Muscle layer of colon (tissue), 2 donors: ENCODE measurements around the gene TMEM14B.
A peak's percentile ranks its signal among the peaks of the same experiment; 100 is the strongest.
"Not testable (repeated sequence)": the region's sequence is repeated elsewhere in the genome, so short reads cannot be mapped to it uniquely, and the experiment has no call there.

Experiments
- H3K27ac ChIP-seq: one replicate; pipeline ENCODE4 v1.7.0; 2013; ENCODE audit warnings: low read depth, mild to moderate bottlenecking, low read length, moderate library complexity
- H3K27me3 ChIP-seq, 2 donors: one replicate each; pipeline ENCODE4 v1.7.0; 2013; ENCODE audit warnings: low read length in 2 of 2, mild to moderate bottlenecking in 2 of 2; ENCODE audit not compliant: insufficient read depth in 2 of 2, control insufficient read depth in 1 of 2
- H3K36me3 ChIP-seq: one replicate; pipeline ENCODE4 v1.7.0; 2013; ENCODE audit warnings: mild to moderate bottlenecking, low read length; ENCODE audit not compliant: insufficient read depth
- H3K4me1 ChIP-seq: one replicate; pipeline ENCODE4 v1.7.0; 2013; ENCODE audit warnings: mild to moderate bottlenecking, low read length; ENCODE audit not compliant: insufficient read depth
- H3K4me3 ChIP-seq, 2 donors: one replicate each; pipeline ENCODE4 v1.7.0; 2013; ENCODE audit warnings: low read length in 2 of 2, low read depth in 1 of 2, mild to moderate bottlenecking in 1 of 2, moderate library complexity in 1 of 2
- H3K9ac ChIP-seq: one replicate; pipeline ENCODE4 v1.7.0; 2013; ENCODE audit warnings: low read length
- H3K9me3 ChIP-seq: one replicate; pipeline ENCODE4 v1.7.0; 2013; ENCODE audit warnings: mild to moderate bottlenecking, low read length
- donor health status: abdominal sarcoma.
- donor health status: Adenocarcinoma of cecum.

Gene TMEM14B

DNA sequence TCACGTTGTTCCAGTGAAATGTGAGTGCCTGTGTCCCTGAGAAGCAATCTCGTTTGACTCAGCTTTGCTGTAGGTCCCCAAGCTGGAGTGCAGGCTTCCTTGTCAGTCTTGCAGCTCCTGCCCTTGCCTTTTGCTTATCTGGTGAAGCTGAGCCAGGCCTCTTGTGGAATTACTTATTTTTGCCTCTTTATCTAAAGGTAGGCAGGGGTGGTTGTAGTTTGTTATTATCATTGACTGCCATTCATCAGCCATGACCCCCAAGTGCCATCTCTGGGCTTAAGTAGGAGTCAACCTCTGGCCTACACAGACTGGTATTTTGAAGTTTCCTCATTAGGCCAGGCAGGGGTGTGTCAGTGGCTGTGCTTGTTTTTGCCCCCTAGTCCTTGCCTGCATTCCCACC is 2.1 kb downstream of the TMEM14B start:
- H3K27me3 ChIP-seq, result no peaks in the 10 kb centered on the region
- H3K4me3 ChIP-seq, result no peak overlapping the region
- H3K9ac ChIP-seq, result peak overlapping the region; percentile 27
- peaks cover 26% of the 10 kb centered on the region for H3K4me1 ChIP-seq
- H3K9me3 ChIP-seq, result no peaks in the 10 kb centered on the region
- H3K27ac ChIP-seq, result no peak overlapping the region
- peaks cover 40% of the 10 kb centered on the region for H3K36me3 ChIP-seq

GRCh38 chr6:10750568-10750967 is 3.0 kb downstream of the TMEM14B start:
- H3K36me3 ChIP-seq, result peaks cover 41% of the 10 kb centered on the region
- not testable (repeated sequence) for H3K9ac ChIP-seq, H3K9me3 ChIP-seq, H3K27me3 ChIP-seq, H3K4me3 ChIP-seq, H3K27ac ChIP-seq
- peaks cover 26% of the 10 kb centered on the region for H3K4me1 ChIP-seq

DNA sequence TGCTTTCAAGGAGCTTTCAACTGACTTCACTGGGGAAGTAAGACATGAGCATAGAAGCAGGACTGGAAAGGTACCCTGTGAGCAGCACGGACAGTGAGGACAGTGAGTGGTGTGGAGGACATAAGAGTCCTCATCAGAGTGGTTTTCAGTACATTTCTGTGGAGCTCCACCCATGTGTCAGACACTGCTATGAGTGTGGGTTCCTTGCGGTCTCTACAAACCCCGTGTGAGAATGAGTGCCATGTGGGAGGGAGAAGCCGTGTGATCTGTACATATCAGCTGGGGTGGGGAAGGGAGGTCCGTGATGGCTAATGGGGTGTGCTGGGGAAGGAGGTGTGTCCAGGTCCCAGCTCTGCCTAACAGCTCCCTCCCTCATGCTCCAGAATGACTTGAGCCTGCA is 4.2 kb downstream of the TMEM14B start:
- H3K9ac ChIP-seq, H3K4me3 ChIP-seq, H3K9me3 ChIP-seq, H3K27ac ChIP-seq, H3K27me3 ChIP-seq: not testable (repeated sequence)
- Histone ChIP-seq H3K4me1 (peaks cover 24% of the 10 kb centered on the region), H3K36me3 (peaks cover 41% of the 10 kb centered on the region)

DNA sequence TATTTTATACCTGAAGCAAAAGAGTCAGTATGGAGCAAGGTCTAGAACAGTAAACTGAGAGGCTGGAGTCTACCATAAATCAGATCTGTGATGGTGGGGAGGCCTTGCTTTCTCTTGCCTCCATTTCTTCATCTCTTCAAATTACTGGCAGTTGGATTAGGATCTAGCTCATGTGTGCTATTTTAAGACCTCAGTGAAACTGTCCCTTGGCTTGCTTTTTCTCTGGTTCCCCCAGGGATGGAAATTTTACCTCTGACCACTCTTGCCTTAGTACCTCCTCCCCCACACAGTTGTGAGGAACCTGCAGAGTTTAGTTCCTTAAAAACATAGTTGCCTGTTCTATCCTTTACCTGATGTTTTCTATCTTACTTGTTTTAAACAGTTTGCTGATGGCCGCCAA is 8.5 kb downstream of the TMEM14B start:
- peaks cover 5% of the 10 kb centered on the region for H3K4me1 ChIP-seq
- H3K27me3 ChIP-seq, result no peaks in the 10 kb centered on the region
- no peak overlapping the region for H3K27ac ChIP-seq
- no peak overlapping the region for H3K9ac ChIP-seq
- no peaks in the 10 kb centered on the region for H3K9me3 ChIP-seq
- peaks cover 35% of the 10 kb centered on the region for H3K36me3 ChIP-seq
- no peak overlapping the region for H3K4me3 ChIP-seq

DNA sequence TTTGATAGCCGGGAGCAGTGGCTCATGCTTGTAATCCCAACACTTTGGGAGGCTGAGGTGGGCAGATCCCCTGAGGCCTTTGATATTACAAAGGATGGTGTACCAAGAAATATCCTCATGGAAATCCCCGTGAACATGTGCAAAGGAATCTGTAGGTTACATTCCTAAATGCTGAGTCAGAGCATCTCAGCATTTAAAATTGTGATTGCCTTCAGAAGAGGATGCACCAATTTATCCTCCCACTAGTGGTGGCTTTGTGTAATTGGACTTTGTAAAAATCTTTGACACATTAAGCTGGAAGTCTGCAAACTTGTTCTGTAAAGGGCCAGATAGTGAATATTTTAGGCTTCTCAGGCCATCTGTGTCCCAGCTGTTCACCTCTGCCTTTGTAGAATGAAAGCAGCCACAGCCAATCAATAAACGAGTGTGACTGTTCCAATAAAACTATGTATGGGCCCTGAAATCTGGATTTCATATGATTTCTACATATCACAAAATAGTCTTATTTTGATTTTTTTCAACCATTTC is 11.8 kb downstream of the TMEM14B start:
- Histone ChIP-seq H3K4me3 (no peak overlapping the region), H3K4me1 (peaks cover 5% of the 10 kb centered on the region), H3K27me3 (no peaks in the 10 kb centered on the region), H3K27ac (no peak overlapping the region), H3K36me3 (peaks cover 14% of the 10 kb centered on the region), H3K9me3 (no peaks in the 10 kb centered on the region), H3K9ac (no peak overlapping the region)

DNA sequence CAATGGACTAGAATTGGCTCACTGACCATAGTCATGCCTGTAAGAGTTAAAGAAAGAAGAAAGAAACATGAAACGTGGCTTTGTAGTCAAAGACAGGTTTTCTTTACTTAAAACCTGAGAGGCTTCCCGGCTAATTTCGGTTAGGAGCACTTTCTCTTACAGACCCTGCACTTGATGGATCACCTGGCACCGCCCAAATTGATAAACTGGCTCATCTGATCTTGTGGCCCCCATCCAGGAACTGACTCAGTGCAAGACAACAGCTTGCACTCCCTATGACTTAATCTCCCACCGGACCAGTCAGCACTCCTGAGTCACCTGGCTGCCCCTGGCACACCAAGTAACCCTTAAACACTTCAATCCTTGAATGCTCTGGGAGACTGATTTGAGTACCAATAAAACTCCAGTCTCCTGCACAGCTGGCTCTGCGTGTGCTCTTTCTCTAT is 12.3 kb downstream of the TMEM14B start:
- Histone ChIP-seq H3K9ac (no peak overlapping the region), H3K9me3 (no peaks in the 10 kb centered on the region), H3K4me3 (no peak overlapping the region), H3K27ac (no peak overlapping the region), H3K4me1 (peaks cover 5% of the 10 kb centered on the region), H3K27me3 (no peaks in the 10 kb centered on the region), H3K36me3 (peaks cover 10% of the 10 kb centered on the region)

DNA sequence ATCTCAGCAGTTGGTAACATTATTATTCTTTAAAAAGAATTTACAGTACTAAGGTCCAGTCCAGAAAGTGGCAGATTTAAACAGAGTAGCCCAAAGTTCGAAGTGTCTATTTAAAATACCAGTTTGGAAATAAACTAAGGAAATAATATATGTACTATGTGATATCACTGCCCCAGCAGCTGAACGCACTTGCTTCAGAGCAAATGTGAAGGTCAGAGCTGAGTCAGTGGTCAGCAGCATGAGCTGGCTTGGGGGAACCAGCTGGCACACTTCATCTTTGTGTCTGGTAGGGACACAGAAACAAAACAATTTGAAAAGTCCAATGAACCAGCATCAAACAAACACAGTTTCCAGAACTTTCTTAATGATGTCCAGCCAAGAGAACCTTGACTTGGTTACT is 15.4 kb downstream of the TMEM14B start:
- H3K36me3 ChIP-seq, result no peaks in the 10 kb centered on the region
- peaks cover 5% of the 10 kb centered on the region for H3K4me1 ChIP-seq
- H3K4me3 ChIP-seq, result no peak overlapping the region
- no peaks in the 10 kb centered on the region for H3K9me3 ChIP-seq
- H3K27ac ChIP-seq, result no peak overlapping the region
- H3K27me3 ChIP-seq, result no peaks in the 10 kb centered on the region
- H3K9ac ChIP-seq, result no peak overlapping the region

DNA sequence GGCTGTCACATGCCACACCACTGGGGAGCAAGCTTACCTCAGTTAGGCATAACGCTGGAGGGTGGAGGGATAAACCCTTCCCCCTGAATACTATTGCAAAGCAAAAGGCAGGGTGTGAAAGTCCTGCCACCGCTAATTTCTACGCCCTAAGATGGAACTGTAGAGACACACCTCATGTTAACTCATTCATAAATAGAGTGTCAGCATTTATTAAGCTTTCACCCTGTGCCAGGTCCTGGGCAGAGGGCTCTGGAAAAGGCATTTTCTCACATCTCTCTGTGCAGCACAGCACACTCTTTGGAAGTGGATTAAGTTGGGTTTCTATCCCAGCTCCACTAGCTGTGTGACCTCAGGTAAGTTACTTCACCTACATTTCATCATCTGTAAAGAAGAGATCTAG is 21.8 kb downstream of the TMEM14B start:
- H3K4me3 ChIP-seq, result no peak overlapping the region

GRCh38 chr6:10771371-10771894 is 23.8 kb downstream of the TMEM14B start:
- H3K27me3 ChIP-seq, result no peaks in the 10 kb centered on the region
- H3K36me3 ChIP-seq, result peaks cover 14% of the 10 kb centered on the region
- H3K9me3 ChIP-seq, result no peaks in the 10 kb centered on the region
- no peak overlapping the region for H3K4me3 ChIP-seq
- H3K9ac ChIP-seq, result no peak overlapping the region
- no peaks in the 10 kb centered on the region for H3K4me1 ChIP-seq
- H3K27ac ChIP-seq, result no peak overlapping the region

More for the DNA sequence above, 21.8 kb downstream of the TMEM14B start:
- no peaks in the 10 kb centered on the region for H3K9me3 ChIP-seq
- H3K36me3 ChIP-seq, result peaks cover 6% of the 10 kb centered on the region
- no peaks in the 10 kb centered on the region for H3K27me3 ChIP-seq
- no peak overlapping the region for H3K9ac ChIP-seq
- no peaks in the 10 kb centered on the region for H3K4me1 ChIP-seq
- no peak overlapping the region for H3K27ac ChIP-seq

- no peaks in the 10 kb centered on the region for H3K4me1 ChIP-seq
- H3K36me3 ChIP-seq, result peaks cover 19% of the 10 kb centered on the region
- H3K27ac ChIP-seq, result no peak overlapping the region
- H3K9me3 ChIP-seq, result no peaks in the 10 kb centered on the region
- no peaks in the 10 kb centered on the region for H3K27me3 ChIP-seq
- H3K4me3 ChIP-seq, result no peak overlapping the region
- H3K9ac ChIP-seq, result no peak overlapping the region
Measured at GRCh38 chr6:10778230-10778629, 30.6 kb downstream of the TMEM14B start.

GRCh38 chr6:10779076-10779475 is 31.5 kb downstream of the TMEM14B start:
- Histone ChIP-seq H3K27me3 (no peaks in the 10 kb centered on the region), H3K36me3 (peaks cover 21% of the 10 kb centered on the region), H3K9ac (no peak overlapping the region), H3K9me3 (no peaks in the 10 kb centered on the region), H3K4me3 (no peak overlapping the region), H3K27ac (no peak overlapping the region), H3K4me1 (no peaks in the 10 kb centered on the region)

DNA sequence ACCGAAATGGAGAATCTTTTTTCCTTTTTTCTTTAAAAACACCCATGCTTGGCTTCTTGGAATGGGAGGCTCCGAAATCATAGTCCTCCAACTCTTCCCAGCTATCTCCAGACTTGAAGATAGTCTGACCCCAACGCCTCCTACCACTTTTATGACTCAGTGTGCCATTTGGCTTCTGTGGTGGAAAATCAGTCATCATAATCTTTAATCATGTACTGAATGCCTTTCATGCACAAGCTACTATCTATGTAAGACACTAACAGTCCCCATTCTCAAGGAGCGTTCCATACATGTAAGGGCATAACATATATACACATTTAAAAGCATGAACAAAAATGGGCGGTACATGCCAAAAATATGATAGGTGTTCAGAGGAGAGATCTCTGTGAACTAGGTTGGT is 44.1 kb downstream of the TMEM14B start:
- Histone ChIP-seq H3K27ac (no peak overlapping the region), H3K27me3 (no peaks in the 10 kb centered on the region), H3K4me1 (no peaks in the 10 kb centered on the region), H3K9me3 (no peaks in the 10 kb centered on the region), H3K4me3 (no peak overlapping the region), H3K36me3 (no peaks in the 10 kb centered on the region), H3K9ac (no peak overlapping the region)
